Tibial nerve (tissue), 4 donors: ENCODE data around the gene ZXDB. TPM values are rescaled to one million over a fixed set of nuclear protein-coding genes. Genes with fewer than 3 reads are reported as not detected.
"Not testable (repeated sequence)": the region's sequence is repeated elsewhere in the genome, so short reads cannot be mapped to it uniquely, and the experiment has no call there.

ENCODE experiments used
- DNase-seq, 2 donors: peaks; one replicate each; pipeline ENCODE4 v3.0.0-alpha.2; 2019; ENCODE audit warnings: low spot score in 2 of 2
- H3K27ac ChIP-seq, 4 donors: fragments of 200-600 bp; sonication (generic) in 3 of 4; one replicate each; pipeline ENCODE4 v1.5.1; 2017 to 2019; ENCODE audit warnings: mild to moderate bottlenecking in 1 of 4
- H3K27me3 ChIP-seq, 2 donors: fragments of 200-600 bp; sonication (generic) in 1 of 2; one replicate each; pipeline versions ENCODE4 v1.5.1 to v1.6.0; 2017 to 2019
- H3K36me3 ChIP-seq, 3 donors: fragments of 200-600 bp; sonication (generic); one replicate each; pipeline ENCODE4 v1.5.1; 2018 to 2019
- H3K4me1 ChIP-seq, 4 donors: fragments of 200-600 bp; sonication (generic) in 3 of 4; one replicate each; pipeline ENCODE4 v1.5.1; 2017 to 2019
- H3K4me3 ChIP-seq, 4 donors: fragments of 200-600 bp; sonication (generic) in 3 of 4; one replicate each; pipeline ENCODE4 v1.5.1; 2017 to 2019; ENCODE audit warnings: mild to moderate bottlenecking in 1 of 4, moderate library complexity in 1 of 4
- H3K9me3 ChIP-seq, 4 donors: fragments of 200-600 bp; sonication (generic) in 3 of 4; one replicate each; pipeline ENCODE4 v1.5.1; 2017 to 2019
- CTCF ChIP-seq, 5 experiments: fragments of 200-600 bp in 3 of 5; fragments of 450-650 bp in 2 of 5; sonication (generic) in 3 of 5; IDR thresholded peaks; one replicate each; pipeline ENCODE4 v1.5.1; 2016 to 2019; ENCODE audit warnings: antibody characterized with exemption in 5 of 5, mild to moderate bottlenecking in 3 of 5, moderate library complexity in 2 of 5
- EP300 ChIP-seq, 2 donors: sonication (generic); formaldehyde crosslinking; IDR thresholded peaks; one replicate each; pipeline ENCODE4 v1.6.1; 2017; ENCODE audit warnings: antibody characterized with exemption in 2 of 2, mild to moderate bottlenecking in 1 of 2
- POLR2A ChIP-seq, 2 donors: fragments of 450-650 bp; IDR thresholded peaks; one replicate each; pipeline ENCODE4 v1.6.1; 2017; ENCODE audit warnings: antibody characterized with exemption in 2 of 2, mild to moderate bottlenecking in 2 of 2, moderate library complexity in 2 of 2
- WGBS, 2 donors: methylation state at CpG; one replicate each; pipeline ENCODE4 v1.1.5; 2018; 5-methylcytosine and 5-hydroxymethylcytosine counted together
- total RNA-seq, 4 donors: library from RNA; depleted of rRNA; stranded (reverse); fragments of >200 nt; gene quantifications; one replicate each; pipeline ENCODE4 v1.1.0, GENCODE V29; 2016

ZXDB gene
- total RNA-seq, result 10 to 100 TPM in 3 of 4 donors, 1 to 10 TPM in 1; 9.6 to 18.2 (median 15.1) TPM

DNA sequence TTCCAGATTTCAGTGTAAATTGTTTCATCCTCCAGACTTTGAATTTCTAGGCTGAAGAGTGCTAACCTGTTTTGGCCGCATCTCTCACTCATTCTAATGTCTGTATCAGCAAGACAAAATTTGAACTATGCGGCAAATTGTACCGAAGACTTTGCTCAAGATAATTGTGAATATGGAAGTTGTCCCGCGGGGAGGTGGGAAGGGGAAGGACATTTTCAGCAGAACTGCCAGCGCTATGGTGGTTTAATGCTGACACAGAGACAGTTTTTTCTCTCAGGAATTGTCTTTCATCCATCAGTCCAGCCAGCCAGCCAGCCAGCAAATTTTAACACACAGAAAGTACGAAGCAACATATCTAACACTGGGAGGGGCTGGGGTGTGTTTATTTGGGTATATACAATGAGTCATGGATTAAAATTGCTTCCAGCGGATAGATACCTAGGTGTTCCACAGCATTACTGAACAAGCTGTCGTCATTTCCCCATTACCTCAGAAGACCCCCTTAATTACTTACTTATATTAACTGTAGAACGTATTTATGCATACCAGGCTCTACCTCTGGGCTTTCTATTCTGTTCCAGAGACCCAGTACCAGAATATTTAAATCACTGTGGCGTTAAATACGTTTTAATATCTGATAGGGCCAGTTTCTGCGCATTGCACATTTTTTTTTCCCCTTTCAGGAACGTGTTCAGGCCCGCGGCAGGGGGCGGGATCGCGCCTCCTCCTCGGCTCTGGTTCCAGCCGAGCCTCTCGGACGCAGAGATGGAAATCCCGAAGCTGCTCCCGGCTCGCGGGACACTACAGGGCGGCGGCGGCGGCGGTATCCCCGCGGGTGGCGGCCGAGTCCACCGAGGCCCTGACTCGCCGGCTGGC lies at the start of gene ZXDB:
ZXDB (plus strand) TSS at position 728 of the 876 bp plus-strand sequence; CDS start at position 766, 38 bp downstream.
- H3K36me3 ChIP-seq, H3K27me3 ChIP-seq, H3K9me3 ChIP-seq: not testable (repeated sequence)
- DNase-seq, result peak in 1 of 2 donors; percentile 5
- H3K27ac ChIP-seq, result peak within 1 kb of the TSS; percentile 86 to 99 (median 94)
- H3K4me1 ChIP-seq, result peaks cover 0 to 31% (median 3%) of the 10 kb centered on the region in 4 donors
- peak within 1 kb of the TSS; percentile 50 to 71 (median 56) for H3K4me3 ChIP-seq
- WGBS, 2 donors, result 10 to 36% methylated on average over 12 to 15 of the region's 39 CpGs

DNA sequence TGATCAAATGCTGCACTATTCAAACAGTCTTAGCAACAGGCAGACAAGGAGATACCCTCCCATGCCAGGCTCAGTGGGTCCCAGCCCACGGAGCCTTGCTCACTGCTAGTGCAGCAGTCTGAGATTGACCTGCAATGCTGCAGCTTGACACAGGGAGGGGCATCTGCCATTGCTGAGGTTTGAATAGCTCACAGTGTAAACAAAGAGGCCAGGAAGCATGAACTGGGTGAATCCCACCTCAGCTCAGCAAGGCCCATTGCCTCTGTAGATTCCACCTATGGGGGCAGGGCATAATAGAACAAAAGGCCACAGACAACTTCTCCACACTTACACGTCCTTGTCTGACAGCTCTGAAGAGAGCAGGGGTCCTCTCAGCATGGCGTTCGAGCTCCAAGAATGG lies 26.6 kb upstream of the ZXDB start:
- 70% methylated on average over 4 of the region's 4 CpGs; no CpG with 5 or more reads in 1 of the 2 donors for WGBS, 2 donors

GRCh38 chrX:57573754-57574153 lies 18.1 kb upstream of the ZXDB start:
- no peak for DNase-seq
- Histone ChIP-seq H3K27ac (no peak overlapping the region), H3K36me3 (no peaks in the 10 kb centered on the region), H3K4me3 (no peak overlapping the region), H3K4me1 (no peaks in the 10 kb centered on the region), H3K27me3 (no peaks in the 10 kb centered on the region), H3K9me3 (no peaks in the 10 kb centered on the region)
- WGBS, 2 donors, result 9 to 20% methylated on average over 2 of the region's 2 CpGs
- TF ChIP-seq POLR2A (IDR thresholded peaks at IDR 0.05) (no peak), CTCF (IDR thresholded peaks at IDR 0.05) (peak in 2 of 5 experiments; percentile 15 to 24), EP300 (IDR thresholded peaks at IDR 0.05) (no peak)

More for the DNA sequence above, 26.6 kb upstream of the ZXDB start:
- Histone ChIP-seq H3K27ac (no peak overlapping the region), H3K4me3 (no peak overlapping the region), H3K36me3 (no peaks in the 10 kb centered on the region), H3K9me3 (peaks cover 0 to 4% (median 0%) of the 10 kb centered on the region in 4 donors), H3K27me3 (no peaks in the 10 kb centered on the region), H3K4me1 (no peaks in the 10 kb centered on the region)
- no peak for DNase-seq
- TF ChIP-seq CTCF (IDR thresholded peaks at IDR 0.05), result no peak
- TF ChIP-seq POLR2A (IDR thresholded peaks at IDR 0.05), result no peak
- TF ChIP-seq EP300 (IDR thresholded peaks at IDR 0.05), result no peak

DNA sequence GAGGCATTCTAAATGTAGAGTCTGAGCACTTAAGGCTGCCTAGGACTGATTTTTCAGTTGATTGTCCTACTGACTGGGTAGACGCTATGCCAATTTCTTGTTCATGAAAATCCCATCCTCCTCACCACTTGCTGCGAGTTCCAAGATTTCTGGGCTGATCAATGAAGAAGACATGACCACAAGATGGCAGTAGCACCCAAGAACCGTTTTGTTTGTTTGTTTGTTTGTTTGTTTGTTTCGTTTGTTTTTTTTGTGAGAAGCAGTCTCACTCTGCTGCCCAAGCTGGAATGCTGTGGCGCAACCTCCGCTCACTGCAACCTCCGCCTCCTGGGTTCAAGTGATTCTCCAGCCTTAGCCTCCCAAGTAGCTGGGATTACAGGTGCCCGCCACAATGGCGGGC lies 8.9 kb upstream of the ZXDB start:
- not testable (repeated sequence) for DNase-seq, H3K4me1 ChIP-seq, H3K27me3 ChIP-seq, H3K9me3 ChIP-seq, H3K36me3 ChIP-seq, H3K4me3 ChIP-seq, H3K27ac ChIP-seq
- 71 to 73% methylated on average over 9 of the region's 9 CpGs for WGBS, 2 donors
- peak in 2 of 5 experiments; percentile 9 to 18 for TF ChIP-seq CTCF (IDR thresholded peaks at IDR 0.05)

GRCh38 chrX:57583477-57583876 lies 8.3 kb upstream of the ZXDB start:
- TF ChIP-seq EP300 (IDR thresholded peaks at IDR 0.05) (no peak), POLR2A (IDR thresholded peaks at IDR 0.05) (no peak), CTCF (IDR thresholded peaks at IDR 0.05) (no peak)

More at GRCh38 chrX:57583477-57583876, 8.3 kb upstream of the ZXDB start:
- Histone ChIP-seq H3K27ac (no peak overlapping the region), H3K36me3 (no peaks in the 10 kb centered on the region), H3K4me1 (no peaks in the 10 kb centered on the region), H3K4me3 (no peak overlapping the region), H3K9me3 (no peaks in the 10 kb centered on the region), H3K27me3 (no peaks in the 10 kb centered on the region)
- 58 to 66% methylated on average over 5 of the region's 5 CpGs for WGBS, 2 donors
- no peak for DNase-seq
